ENCODE results near the gene MSRB3. TPM values are rescaled to one million over a fixed set of nuclear protein-coding genes. Genes with fewer than 3 reads are reported as not detected.

MSRB3 gene
- total RNA-seq, 1 donor from 2014 or later: not detected

DNA sequence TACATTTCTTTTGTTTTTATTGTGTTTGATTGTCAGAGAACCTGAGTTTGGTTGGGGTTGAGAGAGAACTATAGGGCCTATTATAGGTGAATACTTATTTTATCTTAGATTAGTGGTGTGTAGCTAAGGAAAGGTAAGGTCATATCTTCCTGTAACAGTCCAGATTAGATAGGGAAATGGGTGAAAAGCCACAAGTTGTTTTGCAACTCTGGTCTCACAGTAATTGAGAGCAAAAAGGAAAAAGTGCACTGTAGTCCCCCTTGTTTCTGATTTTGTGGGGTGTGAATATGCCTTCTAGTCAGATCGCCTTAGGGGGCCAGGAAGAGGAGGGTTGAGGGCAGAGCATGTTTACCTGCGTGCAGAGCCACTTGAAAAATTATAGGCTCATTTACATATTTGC lies 8.9 kb downstream of the MSRB3 start:
- DNase-seq: no peak
- peaks cover 5% of the 10 kb centered on the region for H3K27me3 Mint-ChIP-seq
- no peaks in the 10 kb centered on the region for H3K9me3 Mint-ChIP-seq
- H3K36me3 Mint-ChIP-seq (ENCODE audit: low read depth): no peaks in the 10 kb centered on the region
- no peak overlapping the region for H3K27ac Mint-ChIP-seq
- TF ChIP-seq, protein P1, sequence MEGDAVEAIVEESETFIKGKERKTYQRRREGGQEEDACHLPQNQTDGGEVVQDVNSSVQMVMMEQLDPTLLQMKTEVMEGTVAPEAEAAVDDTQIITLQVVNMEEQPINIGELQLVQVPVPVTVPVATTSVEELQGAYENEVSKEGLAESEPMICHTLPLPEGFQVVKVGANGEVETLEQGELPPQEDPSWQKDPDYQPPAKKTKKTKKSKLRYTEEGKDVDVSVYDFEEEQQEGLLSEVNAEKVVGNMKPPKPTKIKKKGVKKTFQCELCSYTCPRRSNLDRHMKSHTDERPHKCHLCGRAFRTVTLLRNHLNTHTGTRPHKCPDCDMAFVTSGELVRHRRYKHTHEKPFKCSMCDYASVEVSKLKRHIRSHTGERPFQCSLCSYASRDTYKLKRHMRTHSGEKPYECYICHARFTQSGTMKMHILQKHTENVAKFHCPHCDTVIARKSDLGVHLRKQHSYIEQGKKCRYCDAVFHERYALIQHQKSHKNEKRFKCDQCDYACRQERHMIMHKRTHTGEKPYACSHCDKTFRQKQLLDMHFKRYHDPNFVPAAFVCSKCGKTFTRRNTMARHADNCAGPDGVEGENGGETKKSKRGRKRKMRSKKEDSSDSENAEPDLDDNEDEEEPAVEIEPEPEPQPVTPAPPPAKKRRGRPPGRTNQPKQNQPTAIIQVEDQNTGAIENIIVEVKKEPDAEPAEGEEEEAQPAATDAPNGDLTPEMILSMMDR (IDR thresholded peaks at IDR 0.05): no peak
- intact Hi-C loops (cut with micrococcal nuclease): no loop called here
- POLR2A ChIA-PET: no interaction called here
- no peak for ATAC-seq (ENCODE audit: low read depth)
- H3K4me3 Mint-ChIP-seq: no peak overlapping the region
- CTCF ChIA-PET: no interaction called here
- no peaks in the 10 kb centered on the region for H3K4me1 Mint-ChIP-seq

DNA sequence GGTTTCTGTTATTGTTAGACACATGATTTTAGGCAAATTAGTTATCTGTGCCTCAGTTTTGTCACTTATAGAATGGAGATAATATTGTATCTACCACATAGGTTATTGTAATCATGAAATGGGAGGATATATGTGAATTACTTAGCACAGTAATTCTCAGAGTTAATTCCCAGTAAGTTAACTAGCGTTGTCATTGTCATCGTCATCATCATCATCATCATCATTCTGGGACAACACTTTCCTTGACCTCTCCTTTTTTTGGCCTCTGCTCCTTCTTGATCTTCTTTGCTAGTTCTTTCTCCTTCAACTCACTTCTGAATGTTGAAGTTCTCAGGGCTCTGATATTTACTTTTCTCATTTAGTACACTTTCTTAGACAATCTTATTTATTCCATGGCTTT lies 13.8 kb downstream of the MSRB3 start:
- ChIA-PET CTCF (no interaction called here), POLR2A (no interaction called here)
- Mint-ChIP-seq H3K27ac (no peak overlapping the region), H3K4me1 (peaks cover 1% of the 10 kb centered on the region), H3K27me3 (peaks cover 11% of the 10 kb centered on the region), H3K4me3 (no peak overlapping the region), H3K9me3 (peaks cover 2% of the 10 kb centered on the region), H3K36me3 (ENCODE audit: low read depth) (no peaks in the 10 kb centered on the region)
- no peak for DNase-seq
- intact Hi-C loops (cut with micrococcal nuclease): no loop called here
- ATAC-seq (ENCODE audit: low read depth): no peak
- TF ChIP-seq, protein P1 (IDR thresholded peaks at IDR 0.05): no peak

DNA sequence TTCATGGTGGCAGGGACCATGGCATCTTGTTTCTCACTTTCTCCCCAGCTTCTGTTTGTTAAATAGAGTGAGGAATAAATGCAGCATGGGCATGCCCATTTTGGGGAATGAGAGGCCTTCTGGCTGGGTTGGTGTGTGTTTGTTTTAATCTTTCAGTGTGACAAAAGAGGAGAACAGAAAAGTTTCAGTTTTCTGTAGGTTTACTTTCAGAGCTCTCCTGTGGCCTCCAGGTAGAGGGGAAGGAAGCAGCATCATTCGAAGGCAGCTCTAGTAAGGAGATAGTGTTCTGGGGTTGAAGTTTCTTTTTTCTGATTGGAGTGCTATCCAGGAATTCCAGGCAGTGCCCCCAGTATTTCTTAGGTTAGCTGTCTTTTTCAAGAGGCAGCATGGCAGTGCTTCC lies 15.3 kb downstream of the MSRB3 start:
- DNase-seq (no peak), ATAC-seq (ENCODE audit: low read depth) (no peak)
- H3K27me3 Mint-ChIP-seq: peaks cover 11% of the 10 kb centered on the region
- peaks cover 2% of the 10 kb centered on the region for H3K9me3 Mint-ChIP-seq
- H3K36me3 Mint-ChIP-seq (ENCODE audit: low read depth): no peaks in the 10 kb centered on the region
- TF ChIP-seq, protein P1 (IDR thresholded peaks at IDR 0.05): no peak
- ChIA-PET POLR2A (no interaction called here), CTCF (no interaction called here)
- intact Hi-C loops (cut with micrococcal nuclease): no loop called here
- no peak overlapping the region for H3K4me3 Mint-ChIP-seq
- H3K4me1 Mint-ChIP-seq: peaks cover 1% of the 10 kb centered on the region
- no peak overlapping the region for H3K27ac Mint-ChIP-seq

DNA sequence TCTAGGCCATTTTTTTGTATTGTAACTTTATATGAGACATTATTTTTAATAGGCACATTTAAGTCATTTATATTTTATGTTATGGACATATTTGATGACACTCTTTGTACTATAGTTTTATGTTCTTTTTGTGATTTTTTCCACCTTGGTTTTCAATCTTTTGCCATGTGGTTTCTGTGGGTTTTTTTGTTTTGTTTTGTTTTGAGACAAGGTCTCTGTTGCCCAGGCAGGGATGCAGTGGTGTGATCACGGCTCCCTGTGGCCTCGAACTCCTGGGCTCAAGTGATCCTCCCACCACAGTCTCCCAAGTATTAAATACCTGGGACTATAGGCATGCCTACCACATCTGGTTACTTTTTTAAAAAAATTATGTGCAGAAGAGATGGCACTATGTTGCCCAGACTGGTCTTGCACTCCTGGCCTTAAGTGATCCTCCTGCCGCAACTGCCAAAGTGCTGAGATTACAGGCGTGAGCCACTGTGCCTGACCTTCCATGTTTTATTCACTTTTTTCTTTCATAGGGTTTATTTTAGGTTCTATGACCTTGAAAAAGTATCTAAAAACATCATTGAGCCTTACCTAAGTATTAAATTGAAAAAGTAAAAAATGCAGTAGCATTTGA lies 16.3 kb downstream of the MSRB3 start:
- intact Hi-C loops (cut with micrococcal nuclease): no loop called here
- H3K4me3 Mint-ChIP-seq: no peak overlapping the region
- TF ChIP-seq, protein P1 (IDR thresholded peaks at IDR 0.05): no peak
- peaks cover 1% of the 10 kb centered on the region for H3K4me1 Mint-ChIP-seq
- H3K27ac Mint-ChIP-seq: no peak overlapping the region
- H3K36me3 Mint-ChIP-seq (ENCODE audit: low read depth): no peaks in the 10 kb centered on the region
- DNase-seq (no peak), ATAC-seq (ENCODE audit: low read depth) (no peak)
- H3K9me3 Mint-ChIP-seq: peaks cover 2% of the 10 kb centered on the region
- ChIA-PET POLR2A (no interaction called here), CTCF (no interaction called here)
- H3K27me3 Mint-ChIP-seq: peaks cover 9% of the 10 kb centered on the region

DNA sequence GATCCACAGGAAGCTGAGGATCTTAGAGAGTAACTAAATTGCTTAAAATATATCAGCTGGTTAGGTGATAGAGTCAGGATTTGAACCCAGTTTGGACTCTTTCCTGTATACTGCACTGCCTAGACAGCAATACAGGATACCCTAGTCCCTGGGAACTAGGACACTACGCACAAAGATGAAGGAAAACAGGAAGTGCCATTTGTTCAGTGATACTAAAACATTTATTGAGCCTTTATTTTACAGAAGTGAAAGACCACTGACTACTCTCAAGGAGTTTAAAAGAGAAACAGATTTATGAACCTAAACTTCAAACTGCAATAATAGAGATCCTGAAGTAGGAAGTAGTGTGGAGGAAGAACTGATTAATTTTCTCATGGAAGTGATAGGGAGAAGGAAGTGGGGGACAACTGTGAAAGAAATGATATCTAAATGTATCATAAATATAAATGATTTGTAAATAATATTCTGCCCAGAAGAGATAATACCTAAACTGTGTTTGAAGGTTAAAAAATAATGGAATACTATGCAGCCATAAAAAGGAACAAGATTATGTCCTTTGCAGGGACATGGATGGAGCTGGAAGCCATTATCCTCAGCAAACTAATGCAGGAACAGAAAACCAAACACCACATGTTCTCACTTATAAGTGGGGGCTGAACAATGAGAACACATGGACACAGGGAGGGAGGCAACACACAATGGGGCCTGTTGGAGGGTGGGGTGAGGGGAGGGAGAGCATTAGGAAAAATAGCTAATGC lies 18.2 kb downstream of the MSRB3 start:
- H3K27ac Mint-ChIP-seq: no peak overlapping the region
- POLR2A ChIA-PET: no interaction called here
- peaks cover 2% of the 10 kb centered on the region for H3K9me3 Mint-ChIP-seq

More for the DNA sequence above, 18.2 kb downstream of the MSRB3 start:
- no peak overlapping the region for H3K4me3 Mint-ChIP-seq
- ATAC-seq (ENCODE audit: low read depth) (no peak), DNase-seq (no peak)
- intact Hi-C loops (cut with micrococcal nuclease): no loop called here
- CTCF ChIA-PET: no interaction called here
- TF ChIP-seq, protein P1 (IDR thresholded peaks at IDR 0.05): no peak
- peaks cover 1% of the 10 kb centered on the region for H3K4me1 Mint-ChIP-seq
- H3K27me3 Mint-ChIP-seq: peaks cover 13% of the 10 kb centered on the region
- no peaks in the 10 kb centered on the region for H3K36me3 Mint-ChIP-seq (ENCODE audit: low read depth)

Data from activated B cell treated with CpG ODN at 0.5 μM for 24 hours (primary cell).